SH-SY5Y (cell line): ENCODE measurements around the gene DZIP1.

ENCODE experiments used
- GATA2 ChIP-seq: IDR thresholded peaks from 2 replicates; pipeline ENCODE4 v1.6.1; 2011; ENCODE audit warnings: mild to moderate bottlenecking, low read depth, low read length
- GATA3 ChIP-seq: IDR thresholded peaks from 2 replicates; pipeline ENCODE4 v1.6.1; 2011; ENCODE audit warnings: low read depth, mild to moderate bottlenecking, low read length, moderate library complexity

DNA sequence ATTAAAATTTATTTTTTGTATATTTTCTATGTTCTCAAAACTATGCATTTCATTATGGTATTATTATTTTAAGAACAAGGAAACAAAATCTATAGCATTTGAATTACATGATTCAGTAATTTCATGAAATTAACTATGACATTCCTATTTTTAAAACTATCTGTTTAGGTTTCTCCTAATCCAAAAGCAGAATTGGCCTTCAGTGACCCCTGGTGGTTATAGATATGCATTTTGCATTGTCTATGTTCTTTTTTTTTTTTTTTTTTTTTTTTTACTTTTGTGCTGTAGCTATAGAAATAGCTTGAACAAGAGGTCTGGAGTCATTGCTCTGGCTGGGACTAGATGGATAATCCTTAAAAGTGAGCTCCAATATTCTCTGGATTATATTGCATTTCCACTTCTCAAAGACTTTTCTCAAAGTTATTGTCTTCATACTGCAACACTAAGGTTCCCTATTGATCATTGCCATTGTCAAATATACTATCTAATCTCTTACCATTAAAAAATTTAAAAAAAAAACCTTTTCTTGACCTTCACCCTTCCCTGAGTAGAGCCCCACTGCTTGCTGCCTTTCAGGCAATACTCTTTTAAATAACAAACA lies 16.6 kb upstream of the DZIP1 start:
- no peak for TF ChIP-seq GATA2
- TF ChIP-seq GATA3: no peak
